Measurements from ENCODE around the gene AURKB. TPM values are rescaled to one million over a fixed set of nuclear protein-coding genes. Genes with fewer than 3 reads are reported as not detected.

AURKB gene
- total and polyA plus RNA-seq, 2 of the 13 experiments (the other 11 are each of a cell fraction or from before 2014, with no cell fraction given), result 29.5 to 75.3 TPM

GRCh38 chr17:8162233-8162996 is 48.0 kb downstream of the AURKB start, which contains the start of gene VAMP2 (continued):
- TF ChIP-seq ZNF501 (CRISPR knock-in tag; IDR thresholded peaks at IDR 0.05) (peak; percentile 29; the same call in 1 of the 2 replicates), IKZF5 (CRISPR knock-in tag; IDR thresholded peaks at IDR 0.05) (no peak), HOMEZ (CRISPR knock-in tag; IDR thresholded peaks at IDR 0.05; ENCODE audit: low read depth) (no peak), ZBTB14 (CRISPR knock-in tag; IDR thresholded peaks at IDR 0.05) (no peak), ZNF138 (CRISPR knock-in tag; IDR thresholded peaks at IDR 0.05; ENCODE audit: low read depth) (0 out of 2 replicates have a peak, but pooled peaks have one; percentile 23), ZNF142 (CRISPR knock-in tag; IDR thresholded peaks at IDR 0.05) (no peak), ELF1 (CRISPR knock-in tag; IDR thresholded peaks at IDR 0.05) (no peak)

Measured in HepG2 (cell line).